Tibial nerve (tissue), 4 donors: ENCODE data around the gene DUSP7.

ENCODE experiments used
- CTCF ChIP-seq, 5 experiments: fragments of 200-600 bp in 3 of 5; fragments of 450-650 bp in 2 of 5; sonication (generic) in 3 of 5; IDR thresholded peaks; one replicate each; pipeline ENCODE4 v1.5.1; 2016 to 2019; ENCODE audit warnings: antibody characterized with exemption in 5 of 5, mild to moderate bottlenecking in 3 of 5, moderate library complexity in 2 of 5
- EP300 ChIP-seq, 2 donors: sonication (generic); formaldehyde crosslinking; IDR thresholded peaks; one replicate each; pipeline ENCODE4 v1.6.1; 2017; ENCODE audit warnings: antibody characterized with exemption in 2 of 2, mild to moderate bottlenecking in 1 of 2
- POLR2A ChIP-seq, 2 donors: fragments of 450-650 bp; IDR thresholded peaks; one replicate each; pipeline ENCODE4 v1.6.1; 2017; ENCODE audit warnings: antibody characterized with exemption in 2 of 2, mild to moderate bottlenecking in 2 of 2, moderate library complexity in 2 of 2

- no peak for TF ChIP-seq EP300 (IDR thresholded peaks at IDR 0.05)
- TF ChIP-seq CTCF (IDR thresholded peaks at IDR 0.05) = no peak
- no peak for TF ChIP-seq POLR2A (IDR thresholded peaks at IDR 0.05)
Measured at GRCh38 chr3:52043750-52044149, 12.6 kb downstream of the DUSP7 start.
